AG04449 (cell line): ENCODE measurements around the gene SDK1.

Experiments used
- CTCF ChIA-PET: fragments of 350-600 bp; formaldehyde crosslinking; extraction: SDS; loops from one replicate; lab custom pipeline; 2021; ENCODE audit warnings: antibody characterized with exemption; lab: Yijun Ruan, JAX
- POLR2A ChIA-PET: fragments of 400-600, 350-600 bp; formaldehyde crosslinking; extraction: SDS; loops from one replicate; lab custom pipeline; 2020; ENCODE audit warnings: antibody characterized with exemption, inconsistent platforms; lab: Yijun Ruan, JAX
- DNase-seq: peaks from one replicate; pipeline ENCODE4 v3.0.0-alpha.2; 2010; ENCODE audit warnings: low read depth, low spot score
- H3K4me3 ChIP-seq: 2 replicates; pipeline ENCODE4 v1.5.1; 2011; ENCODE audit warnings: low read depth, mild to moderate bottlenecking, control low read depth, low read length
- CTCF ChIP-seq: IDR thresholded peaks from one replicate; pipeline ENCODE4 v1.5.1; 2011; ENCODE audit warnings: mild to moderate bottlenecking, moderate library complexity, low read length, control low read depth, inconsistent platforms; ENCODE audit not compliant: insufficient read depth; ENCODE audit errors: missing control alignments

Gene SDK1

GRCh38 chr7:3971323-3971722 is 670.3 kb downstream of the SDK1 start:
- ChIA-PET CTCF (no interaction called here), POLR2A (no interaction called here)
- DNase-seq = no peak
- no peak overlapping the region for H3K4me3 ChIP-seq
- no peak for TF ChIP-seq CTCF

GRCh38 chr7:3973264-3973663 is 672.2 kb downstream of the SDK1 start:
- ChIA-PET POLR2A (no interaction called here), CTCF (no interaction called here)
- DNase-seq = no peak
- H3K4me3 ChIP-seq = no peak overlapping the region
- TF ChIP-seq CTCF = no peak

- TF ChIP-seq CTCF = no peak
- ChIA-PET POLR2A (no interaction called here), CTCF (no interaction called here)
- no peak for DNase-seq
- H3K4me3 ChIP-seq = no peak overlapping the region
These were observed 673.3 kb downstream of the SDK1 start for GRCh38 chr7:3974329-3974728.

- POLR2A ChIA-PET = no interaction called here
- DNase-seq = no peak
- no peak overlapping the region for H3K4me3 ChIP-seq
- no peak for TF ChIP-seq CTCF
- CTCF ChIA-PET = no interaction called here
These were observed 674.3 kb downstream of the SDK1 start for GRCh38 chr7:3975371-3975770.

- CTCF ChIA-PET = no interaction called here
- POLR2A ChIA-PET = no interaction called here
- no peak overlapping the region for H3K4me3 ChIP-seq
- TF ChIP-seq CTCF = no peak
- DNase-seq = no peak
These were observed 676.3 kb downstream of the SDK1 start for GRCh38 chr7:3977391-3977790.

GRCh38 chr7:3978839-3979238 is 677.8 kb downstream of the SDK1 start:
- no peak overlapping the region for H3K4me3 ChIP-seq
- ChIA-PET POLR2A (no interaction called here), CTCF (no interaction called here)
- no peak for DNase-seq
- TF ChIP-seq CTCF = no peak
